Chondrocyte (in vitro differentiated cells): Measurements from ENCODE around the gene WDR19. TPM values are rescaled to one million over a fixed set of nuclear protein-coding genes. Genes with fewer than 3 reads are reported as not detected.

Experiments
- DNase-seq: peaks from one replicate; pipeline ENCODE4 v3.0.0; 2021; ENCODE audit warnings: mixed read lengths, low spot score
- H3K27ac Mint-ChIP-seq: one replicate; pipeline ENCODE4 v1.8.0; 2021; ENCODE audit warnings: mild to moderate bottlenecking, moderate library complexity, mixed read lengths; ENCODE audit not compliant: unreplicated experiment
- H3K27me3 Mint-ChIP-seq: 2 replicates; pipeline ENCODE4 v1.8.0; 2021; ENCODE audit warnings: low read depth, mixed read lengths
- H3K36me3 Mint-ChIP-seq: 2 replicates; pipeline ENCODE4 v1.8.0; 2021; ENCODE audit warnings: low read depth, mixed read lengths
- H3K4me1 Mint-ChIP-seq: 2 replicates; pipeline ENCODE4 v1.8.0; 2021; ENCODE audit warnings: low read depth, mild to moderate bottlenecking, mixed read lengths
- H3K4me3 Mint-ChIP-seq: one replicate; pipeline ENCODE4 v1.8.0; 2021; ENCODE audit warnings: mild to moderate bottlenecking, moderate library complexity, mixed read lengths; ENCODE audit not compliant: unreplicated experiment
- H3K9me3 Mint-ChIP-seq: 2 replicates; pipeline ENCODE4 v1.8.0; 2021; ENCODE audit warnings: low read depth, mixed read lengths
- CTCF ChIP-seq: fragments of 200-600 bp; sonication (generic); IDR thresholded peaks from 2 replicates; pipeline ENCODE4 v1.5.0; 2021; ENCODE audit warnings: antibody characterized with exemption, mild to moderate bottlenecking, moderate library complexity
- total RNA-seq: library from RNA; stranded (reverse); gene quantifications from 3 replicates; pipeline ENCODE4 v1.2.1, GENCODE V29; 2021

The WDR19 gene
- total RNA-seq, 1 donor from 2014 or later: 31.0 TPM

- no peak overlapping the region for H3K4me3 Mint-ChIP-seq
- peaks cover 10% of the 10 kb centered on the region for H3K36me3 Mint-ChIP-seq
- H3K27me3 Mint-ChIP-seq: no peaks in the 10 kb centered on the region
- no peak for DNase-seq
- H3K4me1 Mint-ChIP-seq: peaks cover 18% of the 10 kb centered on the region
- H3K27ac Mint-ChIP-seq: no peak overlapping the region
- no peak for TF ChIP-seq CTCF
- H3K9me3 Mint-ChIP-seq: no peaks in the 10 kb centered on the region
These were observed 48.1 kb downstream of the WDR19 start for GRCh38 chr4:39230462-39230861.

- Mint-ChIP-seq H3K4me1 (peaks cover 26% of the 10 kb centered on the region), H3K9me3 (no peaks in the 10 kb centered on the region), H3K36me3 (peaks cover 16% of the 10 kb centered on the region), H3K27me3 (no peaks in the 10 kb centered on the region), H3K4me3 (no peak overlapping the region), H3K27ac (no peak overlapping the region)
- TF ChIP-seq CTCF: no peak
- DNase-seq: no peak
These were observed 49.3 kb downstream of the WDR19 start for GRCh38 chr4:39231660-39232059.

- no peak for TF ChIP-seq CTCF
- H3K9me3 Mint-ChIP-seq: no peaks in the 10 kb centered on the region
- no peak overlapping the region for H3K4me3 Mint-ChIP-seq
- H3K27ac Mint-ChIP-seq: no peak overlapping the region
- no peaks in the 10 kb centered on the region for H3K27me3 Mint-ChIP-seq
- H3K36me3 Mint-ChIP-seq: peaks cover 16% of the 10 kb centered on the region
- H3K4me1 Mint-ChIP-seq: peaks cover 26% of the 10 kb centered on the region
- DNase-seq: no peak
These were observed 49.8 kb downstream of the WDR19 start for GRCh38 chr4:39232100-39232499.

- no peak for TF ChIP-seq CTCF
These were observed 50.8 kb downstream of the WDR19 start for GRCh38 chr4:39233114-39233513.

GRCh38 chr4:39233783-39234182 lies 51.5 kb downstream of the WDR19 start:
- Mint-ChIP-seq H3K27ac (no peak overlapping the region), H3K9me3 (no peaks in the 10 kb centered on the region), H3K36me3 (peaks cover 18% of the 10 kb centered on the region), H3K4me3 (no peak overlapping the region), H3K4me1 (peaks cover 12% of the 10 kb centered on the region), H3K27me3 (no peaks in the 10 kb centered on the region)
- no peak for TF ChIP-seq CTCF
- DNase-seq: no peak

More at GRCh38 chr4:39233114-39233513, 50.8 kb downstream of the WDR19 start:
- no peak for DNase-seq
- H3K4me1 Mint-ChIP-seq: peaks cover 18% of the 10 kb centered on the region
- H3K4me3 Mint-ChIP-seq: no peak overlapping the region
- no peaks in the 10 kb centered on the region for H3K9me3 Mint-ChIP-seq
- peaks cover 18% of the 10 kb centered on the region for H3K36me3 Mint-ChIP-seq
- H3K27ac Mint-ChIP-seq: no peak overlapping the region
- no peaks in the 10 kb centered on the region for H3K27me3 Mint-ChIP-seq
